Naive thymus-derived CD8-positive, alpha-beta T cell (primary cell): ENCODE data around the gene RPS21. TPM values are rescaled to one million over a fixed set of nuclear protein-coding genes. Genes with fewer than 3 reads are reported as not detected.

Source experiments
- ATAC-seq, 2 donors: fragments of 150-1000 bp; cut with Tn5 transposase in 1 of 2; sonication (Bioruptor Pico), chemical (Tn5 transposase) in 1 of 2; 1 replicate in 1 of 2; 2 replicates in 1 of 2; pipeline ENCODE4 v1.10.0; 2021; ENCODE audit warnings: mild to moderate bottlenecking in 2 of 2, moderate library complexity in 2 of 2
- POLR2A ChIA-PET: fragments of 350-600 bp; sonication (Branson Sonifier 250); formaldehyde crosslinking; loops from one replicate; lab custom pipeline; 2021; ENCODE audit warnings: antibody characterized with exemption; lab: Charles Lee
- DNase-seq, 10 donors: peaks; one replicate each; pipeline versions ENCODE4 v3.0.0 to v3.0.0-alpha.2; 2020 to 2022
- H3K27ac Mint-ChIP-seq, 10 donors: one replicate each; pipeline ENCODE4 v1.8.0; 2020 to 2022; ENCODE audit warnings: mild to moderate bottlenecking in 10 of 10, mixed read lengths in 10 of 10, moderate library complexity in 4 of 10, inconsistent platforms in 1 of 10
- H3K27me3 Mint-ChIP-seq, 5 donors: one replicate each; pipeline ENCODE4 v1.8.0; 2021 to 2022; ENCODE audit warnings: mixed read lengths in 5 of 5
- H3K36me3 Mint-ChIP-seq, 3 donors: one replicate each; pipeline ENCODE4 v1.8.0; 2020 to 2022; ENCODE audit warnings: mixed read lengths in 3 of 3, mild to moderate bottlenecking in 2 of 3, inconsistent platforms in 1 of 3
- H3K4me1 Mint-ChIP-seq, 4 donors: one replicate each; pipeline ENCODE4 v1.8.0; 2021 to 2022; ENCODE audit warnings: mixed read lengths in 4 of 4
- H3K4me3 Mint-ChIP-seq, 10 donors: one replicate each; pipeline ENCODE4 v1.8.0; 2020 to 2022; ENCODE audit warnings: mild to moderate bottlenecking in 10 of 10, mixed read lengths in 10 of 10, moderate library complexity in 6 of 10, inconsistent platforms in 1 of 10
- H3K9me3 Mint-ChIP-seq, 9 donors: one replicate each; pipeline ENCODE4 v1.8.0; 2020 to 2022; ENCODE audit warnings: mixed read lengths in 9 of 9, mild to moderate bottlenecking in 3 of 9, inconsistent platforms in 1 of 9, moderate library complexity in 1 of 9
- polyA plus RNA-seq, 3 donors: library from polyadenylated mRNA; unstranded; fragments of 300-500 nt; fragmentation: Illumina TruSeq; gene quantifications; one replicate each; pipeline ENCODE4 v1.2.3, GENCODE V29; 2021
- total RNA-seq, 8 experiments: library from RNA in 2 of 8; stranded (reverse) in 2 of 8; gene quantifications; one replicate each; pipeline ENCODE4 v1.2.3 and lab custom pipeline; 2021 to 2026

Gene RPS21
- total and polyA plus RNA-seq, 5 experiments from 2014 or later: 3,205 to 3,803 (median 3,496) TPM

DNA sequence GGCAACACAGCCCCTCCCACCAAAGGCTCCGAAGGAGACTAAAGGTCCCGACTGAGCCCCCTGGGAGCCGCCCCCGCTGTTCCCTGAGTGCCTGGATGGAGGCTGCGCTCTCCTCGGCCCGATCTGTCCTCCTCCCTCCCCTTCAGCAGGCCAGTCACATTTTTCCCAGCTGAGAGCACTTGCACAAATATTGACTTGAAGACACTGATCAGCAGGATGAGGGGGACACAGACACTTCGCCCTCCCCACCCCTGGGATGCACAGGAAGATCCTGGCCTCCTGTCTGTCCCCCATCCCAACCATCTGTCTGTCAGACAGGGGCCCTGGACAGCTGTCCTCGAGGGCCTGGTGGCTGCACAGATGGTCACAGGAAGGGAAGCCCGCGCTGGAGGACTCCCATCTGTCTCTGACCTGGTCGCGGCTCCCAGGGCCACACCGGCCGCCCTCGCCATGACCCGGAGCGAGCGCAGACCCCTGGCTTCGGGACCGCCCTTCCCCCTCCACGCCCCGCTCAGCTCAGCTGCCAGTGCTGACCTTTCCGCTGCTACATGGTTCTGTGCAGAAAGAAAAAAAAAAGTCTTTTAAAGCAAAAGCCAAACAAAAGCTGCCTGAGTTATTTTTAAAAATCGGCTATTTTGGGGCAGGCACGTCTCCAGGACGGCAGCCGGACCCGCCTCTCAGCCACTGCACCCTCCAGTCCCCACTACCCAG, 30.9 kb upstream of the RPS21 start:
- no peaks in the 10 kb centered on the region for H3K36me3 Mint-ChIP-seq
- no peaks in the 10 kb centered on the region for H3K9me3 Mint-ChIP-seq
- H3K27me3 Mint-ChIP-seq: peaks cover 0 to 10% (median 0%) of the 10 kb centered on the region in 5 donors
- no peak overlapping the region for H3K4me3 Mint-ChIP-seq
- POLR2A ChIA-PET: no interaction called here
- DNase-seq (no peak), ATAC-seq (no peak)
- H3K27ac Mint-ChIP-seq: no peak overlapping the region
- H3K4me1 Mint-ChIP-seq: no peaks in the 10 kb centered on the region

GRCh38 chr20:62356589-62357186, 30.2 kb upstream of the RPS21 start:
- no peak overlapping the region for H3K4me3 Mint-ChIP-seq
- H3K9me3 Mint-ChIP-seq: no peaks in the 10 kb centered on the region
- H3K4me1 Mint-ChIP-seq: no peaks in the 10 kb centered on the region
- no peaks in the 10 kb centered on the region for H3K36me3 Mint-ChIP-seq
- DNase-seq (no peak), ATAC-seq (no peak)
- POLR2A ChIA-PET: no interaction called here
- no peak overlapping the region for H3K27ac Mint-ChIP-seq
- peaks cover 0 to 10% (median 0%) of the 10 kb centered on the region in 5 donors for H3K27me3 Mint-ChIP-seq

- Mint-ChIP-seq H3K4me3 (no peak overlapping the region), H3K4me1 (no peaks in the 10 kb centered on the region), H3K27ac (no peak overlapping the region), H3K27me3 (peaks cover 0 to 13% (median 0%) of the 10 kb centered on the region in 5 donors), H3K36me3 (no peaks in the 10 kb centered on the region), H3K9me3 (no peaks in the 10 kb centered on the region)
- DNase-seq: no peak
- no peak for ATAC-seq
- POLR2A ChIA-PET: no interaction called here
These were observed 29.7 kb upstream of the RPS21 start for GRCh38 chr20:62357187-62357667.

GRCh38 chr20:62357681-62358080, 29.2 kb upstream of the RPS21 start:
- DNase-seq (no peak), ATAC-seq (no peak)
- H3K27ac Mint-ChIP-seq: no peak overlapping the region
- no peaks in the 10 kb centered on the region for H3K9me3 Mint-ChIP-seq
- peaks cover 0 to 17% (median 2%) of the 10 kb centered on the region in 5 donors for H3K27me3 Mint-ChIP-seq
- POLR2A ChIA-PET: no interaction called here
- no peaks in the 10 kb centered on the region for H3K4me1 Mint-ChIP-seq
- no peak overlapping the region for H3K4me3 Mint-ChIP-seq
- no peaks in the 10 kb centered on the region for H3K36me3 Mint-ChIP-seq

GRCh38 chr20:62358171-62359042, 28.5 kb upstream of the RPS21 start:
- peaks cover 0 to 23% (median 7%) of the 10 kb centered on the region in 5 donors for H3K27me3 Mint-ChIP-seq
- no peaks in the 10 kb centered on the region for H3K36me3 Mint-ChIP-seq
- no peaks in the 10 kb centered on the region for H3K4me1 Mint-ChIP-seq
- no peaks in the 10 kb centered on the region for H3K9me3 Mint-ChIP-seq
- no peak overlapping the region for H3K4me3 Mint-ChIP-seq
- peak in 1 of 10 donors; percentile 5 for DNase-seq
- ATAC-seq: no peak
- H3K27ac Mint-ChIP-seq: peak overlapping the region in 1 of 10 donors; percentile 5
- POLR2A ChIA-PET: no interaction called here

DNA sequence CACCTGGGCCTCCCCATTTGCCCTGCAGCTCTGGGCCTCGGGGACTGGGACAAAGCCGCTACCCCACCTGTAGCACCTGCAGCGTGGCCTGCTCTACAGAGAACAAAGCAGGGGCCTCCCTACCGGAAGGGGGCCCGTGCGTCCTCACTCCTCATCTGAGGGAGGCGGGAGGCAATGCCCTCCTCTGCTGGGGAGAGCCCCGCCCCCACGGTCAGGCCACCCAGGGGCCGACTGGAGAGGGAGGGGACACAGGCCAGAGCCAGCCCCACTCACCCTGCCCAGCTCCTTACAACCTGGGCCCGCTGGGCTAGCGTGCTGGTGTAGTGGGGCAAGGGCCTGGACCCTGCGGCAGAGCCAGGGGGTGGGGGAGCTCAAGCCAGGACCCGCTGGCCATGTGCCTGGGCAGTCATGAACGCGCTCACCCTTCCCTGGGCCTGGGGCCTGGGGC, 27.8 kb upstream of the RPS21 start:
- POLR2A ChIA-PET: no interaction called here
- no peak for ATAC-seq
- peak in 1 of 10 donors; percentile 1 for DNase-seq

GRCh38 chr20:62359491-62360121, 27.3 kb upstream of the RPS21 start:
- H3K4me3 Mint-ChIP-seq: no peak overlapping the region
- no peaks in the 10 kb centered on the region for H3K9me3 Mint-ChIP-seq
- ATAC-seq (no peak), DNase-seq (peak in 1 of 10 donors; percentile 3)
- H3K4me1 Mint-ChIP-seq: no peaks in the 10 kb centered on the region
- POLR2A ChIA-PET: no interaction called here
- H3K27ac Mint-ChIP-seq: no peak overlapping the region
- H3K36me3 Mint-ChIP-seq: no peaks in the 10 kb centered on the region
- peaks cover 0 to 34% (median 15%) of the 10 kb centered on the region in 5 donors for H3K27me3 Mint-ChIP-seq

More for the DNA sequence above, 27.8 kb upstream of the RPS21 start:
- no peaks in the 10 kb centered on the region for H3K4me1 Mint-ChIP-seq
- no peak overlapping the region for H3K27ac Mint-ChIP-seq
- H3K4me3 Mint-ChIP-seq: no peak overlapping the region
- peaks cover 0 to 30% (median 9%) of the 10 kb centered on the region in 5 donors for H3K27me3 Mint-ChIP-seq
- no peaks in the 10 kb centered on the region for H3K36me3 Mint-ChIP-seq
- H3K9me3 Mint-ChIP-seq: no peaks in the 10 kb centered on the region

GRCh38 chr20:62360854-62361798, 25.8 kb upstream of the RPS21 start:
- Mint-ChIP-seq H3K27me3 (peaks cover 1 to 42% (median 27%) of the 10 kb centered on the region in 5 donors), H3K9me3 (no peaks in the 10 kb centered on the region), H3K27ac (no peak overlapping the region), H3K4me3 (no peak overlapping the region), H3K36me3 (no peaks in the 10 kb centered on the region), H3K4me1 (peaks cover 0 to 6% (median 1%) of the 10 kb centered on the region in 4 donors)
- ATAC-seq: no peak
- POLR2A ChIA-PET: no interaction called here
- peak in 1 of 10 donors; percentile 3 for DNase-seq

GRCh38 chr20:62361799-62362589, 24.9 kb upstream of the RPS21 start:
- peaks cover 0 to 6% (median 1%) of the 10 kb centered on the region in 4 donors for H3K4me1 Mint-ChIP-seq
- H3K4me3 Mint-ChIP-seq: no peak overlapping the region
- no peaks in the 10 kb centered on the region for H3K36me3 Mint-ChIP-seq
- ATAC-seq: no peak
- no peaks in the 10 kb centered on the region for H3K9me3 Mint-ChIP-seq
- DNase-seq: peak in 1 of 10 donors; percentile 1
- POLR2A ChIA-PET: no interaction called here
- no peak overlapping the region for H3K27ac Mint-ChIP-seq
- peaks cover 1 to 38% (median 27%) of the 10 kb centered on the region in 5 donors for H3K27me3 Mint-ChIP-seq

- peaks cover 0 to 6% (median 1%) of the 10 kb centered on the region in 4 donors for H3K4me1 Mint-ChIP-seq
- POLR2A ChIA-PET: no interaction called here
These were observed 24.3 kb upstream of the RPS21 start for GRCh38 chr20:62362590-62362940.

More at GRCh38 chr20:62362590-62362940, 24.3 kb upstream of the RPS21 start:
- ATAC-seq (no peak), DNase-seq (no peak)
- Mint-ChIP-seq H3K9me3 (no peaks in the 10 kb centered on the region), H3K4me3 (no peak overlapping the region), H3K27me3 (peaks cover 1 to 39% (median 27%) of the 10 kb centered on the region in 5 donors), H3K27ac (no peak overlapping the region), H3K36me3 (peaks cover 0 to under 1% (median 0%) of the 10 kb centered on the region in 3 donors)
